Aorta (tissue), 5 donors: ENCODE measurements around the gene GYPA. TPM values are rescaled to one million over a fixed set of nuclear protein-coding genes. Genes with fewer than 3 reads are reported as not detected.
"Not testable (repeated sequence)": the region's sequence is repeated elsewhere in the genome, so short reads cannot be mapped to it uniquely, and the experiment has no call there.

ENCODE experiments used
- ATAC-seq: fragments of 200-7000 bp; cut with Tn5 transposase; one replicate; pipeline ENCODE4 v1.9.1; 2022; ENCODE audit warnings: moderate library complexity; ENCODE audit not compliant: low FRiP score
- DNase-seq, 2 donors: peaks; one replicate each; pipeline ENCODE4 v3.0.0-alpha.2; 2020
- H3K27ac ChIP-seq, 2 donors: one replicate each; pipeline ENCODE4 v1.5.1; 2013; ENCODE audit warnings: low read length in 2 of 2, mild to moderate bottlenecking in 2 of 2, moderate library complexity in 2 of 2, control low read depth in 1 of 2, inconsistent platforms in 1 of 2, low read depth in 1 of 2
- H3K27me3 ChIP-seq, 2 donors: one replicate each; pipeline ENCODE4 v1.6.1; 2013; ENCODE audit warnings: control low read depth in 1 of 2, low read length in 1 of 2, mild to moderate bottlenecking in 1 of 2, moderate library complexity in 1 of 2; ENCODE audit not compliant: insufficient read depth in 2 of 2, control insufficient read depth in 1 of 2
- H3K36me3 ChIP-seq, 2 donors: one replicate each; pipeline ENCODE4 v1.6.1; 2013; ENCODE audit warnings: control low read depth in 1 of 2, low read length in 1 of 2, mild to moderate bottlenecking in 1 of 2; ENCODE audit not compliant: insufficient read depth in 2 of 2, control insufficient read depth in 1 of 2
- H3K4me1 ChIP-seq, 2 donors: one replicate each; pipeline ENCODE4 v1.6.1; 2013; ENCODE audit warnings: low read length in 2 of 2, control low read depth in 1 of 2, mild to moderate bottlenecking in 1 of 2, moderate library complexity in 1 of 2; ENCODE audit not compliant: insufficient read depth in 2 of 2, control insufficient read depth in 1 of 2
- H3K4me3 ChIP-seq, 2 donors: one replicate each; pipeline ENCODE4 v1.5.1; 2013; ENCODE audit warnings: low read length in 2 of 2, control low read depth in 1 of 2, mild to moderate bottlenecking in 1 of 2
- H3K9me3 ChIP-seq: one replicate; pipeline ENCODE4 v1.6.1; 2013; ENCODE audit warnings: mild to moderate bottlenecking, low read length; ENCODE audit not compliant: control insufficient read depth
- WGBS, 2 donors: extraction: QIAGEN DNeasy Blood & Tissue Kit; methylation state at CpG; one replicate each; pipeline ENCODE4 v1.1.7; 2013; 5-methylcytosine and 5-hydroxymethylcytosine counted together
- intact Hi-C, 2 donors: fragments of 100-400 bp; cut with DNase I; formaldehyde crosslinking; loops; one replicate each; pipeline versions ENCODE4 v1.14.2 to v1.15.0; 2022
- long read RNA-seq, 2 donors: library from polyadenylated mRNA; unstranded; transcript quantifications; one replicate each; pipeline ENCODE4 v2.0.0, GENCODE V29; 2020 to 2021
- polyA plus RNA-seq, 2 donors: library from polyadenylated mRNA; stranded (reverse); fragments of 200-250 nt; gene quantifications; one replicate each; pipeline ENCODE4 v1.2.3, GENCODE V29; 2013
- total RNA-seq, 2 donors: library from RNA; stranded (reverse); fragmentation: NEBNext Ultra II Directional; extraction: Animal tissue kit (Norgen Biotek cat#: 25700); gene quantifications; one replicate each; pipeline ENCODE4 v1.2.1, GENCODE V29; 2021
- donor health status: healthy with polysubstance abuse.
- donor health status: Bipolar disorder and iron deficiency.
- donor health status: DM: no; HTN: no; CAD: no.
- donor health status: DM: no; HTN: no; CAD: no.
- donor health status: DM: yes; HTN: yes; CAD: no.

Gene GYPA
- under 1 TPM in 1 of 2 donors, not detected in 1; 0.99 TPM for total RNA-seq
- not detected for polyA plus RNA-seq
- long read RNA-seq, donor 1, result 0 reads
- long read RNA-seq, donor 2, result 0 reads

- H3K27me3 ChIP-seq, H3K9me3 ChIP-seq, intact Hi-C loops, H3K36me3 ChIP-seq, H3K27ac ChIP-seq, H3K4me1 ChIP-seq, ATAC-seq, H3K4me3 ChIP-seq, DNase-seq: not testable (repeated sequence)
- 88 to 90% methylated on average over 4 of the region's 4 CpGs for WGBS, 2 donors
Measured at GRCh38 chr4:144140594-144141295, at the start of gene GYPA. TSS of gene GYPA (minus strand) at chr4:144140718. CDS start at chr4:144140635, 83 bp downstream.

- no peak overlapping the region for H3K4me3 ChIP-seq
- H3K27ac ChIP-seq, result no peak overlapping the region
- DNase-seq, result no peak
- no peaks in the 10 kb centered on the region for H3K36me3 ChIP-seq
- WGBS, 2 donors, result 22 to 26% methylated on average over 2 of the region's 2 CpGs
- intact Hi-C loops, result no loop called here
- ATAC-seq, result no peak
- no peaks in the 10 kb centered on the region for H3K9me3 ChIP-seq
- H3K27me3 ChIP-seq, result no peaks in the 10 kb centered on the region
- H3K4me1 ChIP-seq, result no peaks in the 10 kb centered on the region
Measured at GRCh38 chr4:144190009-144190408, 49.5 kb upstream of the GYPA start.

GRCh38 chr4:144189121-144189520, 48.6 kb upstream of the GYPA start:
- DNase-seq, result no peak
- H3K27me3 ChIP-seq, result no peaks in the 10 kb centered on the region
- WGBS, 2 donors, result 19 to 28% methylated on average over 3 of the region's 3 CpGs
- intact Hi-C loops, result no loop called here
- H3K4me3 ChIP-seq, result no peak overlapping the region
- H3K27ac ChIP-seq, result no peak overlapping the region
- no peaks in the 10 kb centered on the region for H3K9me3 ChIP-seq
- no peak for ATAC-seq
- no peaks in the 10 kb centered on the region for H3K36me3 ChIP-seq
- H3K4me1 ChIP-seq, result no peaks in the 10 kb centered on the region

GRCh38 chr4:144185086-144185485, 44.6 kb upstream of the GYPA start:
- Histone ChIP-seq H3K4me3 (no peak overlapping the region), H3K27ac (no peak overlapping the region), H3K9me3 (no peaks in the 10 kb centered on the region), H3K36me3 (no peaks in the 10 kb centered on the region), H3K4me1 (no peaks in the 10 kb centered on the region), H3K27me3 (no peaks in the 10 kb centered on the region)
- no peak for ATAC-seq
- no peak for DNase-seq
- intact Hi-C loops, result no loop called here

- 42 to 59% methylated on average over 2 of the region's 2 CpGs for whole genome bisulfite sequencing, 2 donors
- intact Hi-C loops, result no loop called here
- Histone ChIP-seq H3K27me3 (no peaks in the 10 kb centered on the region), H3K36me3 (no peaks in the 10 kb centered on the region), H3K4me3 (no peak overlapping the region), H3K27ac (no peak overlapping the region), H3K4me1 (no peaks in the 10 kb centered on the region), H3K9me3 (no peaks in the 10 kb centered on the region)
- DNase-seq (no peak), ATAC-seq (no peak)
Measured at GRCh38 chr4:144183165-144183564, 42.6 kb upstream of the GYPA start.

- Histone ChIP-seq H3K27me3 (no peaks in the 10 kb centered on the region), H3K36me3 (no peaks in the 10 kb centered on the region), H3K27ac (no peak overlapping the region), H3K9me3 (no peaks in the 10 kb centered on the region), H3K4me1 (no peaks in the 10 kb centered on the region), H3K4me3 (no peak overlapping the region)
- no peak for ATAC-seq
- 73 to 81% methylated on average over 8 of the region's 8 CpGs for WGBS, 2 donors
- no peak for DNase-seq
- intact Hi-C loops, result no loop called here
Measured at GRCh38 chr4:144181391-144181790, 40.9 kb upstream of the GYPA start.

GRCh38 chr4:144179152-144179739, 38.7 kb upstream of the GYPA start:
- H3K36me3 ChIP-seq, result no peaks in the 10 kb centered on the region
- intact Hi-C loops, result loop anchor here in 1 of 2 donors (10.0 kb wide), 1 partner anchor 916 kb away; the partner anchor contains the start of genes ABCE1 and ANAPC10

GRCh38 chr4:144178414-144178813, 37.9 kb upstream of the GYPA start:
- no peaks in the 10 kb centered on the region for H3K27me3 ChIP-seq
- 28 to 31% methylated on average over 2 of the region's 2 CpGs for WGBS, 2 donors
- intact Hi-C loops, result loop anchor here in 1 of 2 donors (10.0 kb wide), 1 partner anchor 916 kb away; the partner anchor contains the start of genes ABCE1 and ANAPC10
- DNase-seq, result no peak
- no peaks in the 10 kb centered on the region for H3K4me1 ChIP-seq
- H3K9me3 ChIP-seq, result no peaks in the 10 kb centered on the region
- no peak for ATAC-seq
- no peak overlapping the region for H3K4me3 ChIP-seq
- H3K36me3 ChIP-seq, result no peaks in the 10 kb centered on the region
- no peak overlapping the region for H3K27ac ChIP-seq

More at GRCh38 chr4:144179152-144179739, 38.7 kb upstream of the GYPA start:
- Histone ChIP-seq H3K9me3 (no peaks in the 10 kb centered on the region), H3K27me3 (no peaks in the 10 kb centered on the region), H3K4me1 (no peaks in the 10 kb centered on the region), H3K27ac (no peak overlapping the region), H3K4me3 (no peak overlapping the region)
- DNase-seq (no peak), ATAC-seq (no peak)
- 87 to 94% methylated on average over 1 of the region's 1 CpG for WGBS, 2 donors

- intact Hi-C loops, result loop anchor here in 1 of 2 donors (10.0 kb wide), 1 partner anchor 918 kb away; the partner anchor contains the start of genes ABCE1 and ANAPC10
- no peaks in the 10 kb centered on the region for H3K36me3 ChIP-seq
- H3K4me3 ChIP-seq, result no peak overlapping the region
- no peak for ATAC-seq
- no peaks in the 10 kb centered on the region for H3K4me1 ChIP-seq
- no peaks in the 10 kb centered on the region for H3K9me3 ChIP-seq
- no peak for DNase-seq
- no peak overlapping the region for H3K27ac ChIP-seq
- no peaks in the 10 kb centered on the region for H3K27me3 ChIP-seq
- WGBS, 2 donors, result 0 to 6% methylated on average over 1 of the region's 1 CpG
Measured at GRCh38 chr4:144176476-144176875, 36.0 kb upstream of the GYPA start.
